HepG2 (cell line): ENCODE data around the gene MAN1A2. TPM values are rescaled to one million over a fixed set of nuclear protein-coding genes. Genes with fewer than 3 reads are reported as not detected.

Source experiments
- ATAC-seq: fragments of 200-7000 bp; cut with Tn5 transposase; 3 replicates; pipeline ENCODE4 v1.9.1; 2020; ENCODE audit warnings: mild to moderate bottlenecking, moderate library complexity
- BruUV-seq: library from RNA; stranded (reverse); fragments of 400-500 nt; replicated peaks from 2 replicates; lab custom pipeline; 2021; lab: Mats Ljungman, UMichigan
- CTCF ChIA-PET: fragments of 300-600 bp; formaldehyde crosslinking; extraction: SDS; loops from one replicate; lab custom pipeline; 2021; ENCODE audit warnings: low total read pairs, inconsistent platforms, low intra/inter-chr PET ratio; lab: Yijun Ruan, JAX
- POLR2A ChIA-PET: fragments of 350-600 bp; sonication (Branson Sonifier 250); formaldehyde crosslinking; loops from one replicate; lab custom pipeline; 2020; ENCODE audit warnings: antibody characterized with exemption, inconsistent platforms; lab: Yijun Ruan, JAX
- DNase-seq: peaks from one replicate; pipeline ENCODE4 v3.0.0-alpha.2; 2015; ENCODE audit warnings: low spot score
- FAIRE-seq: peaks from 3 replicates; lab custom pipeline; 2011; peaks lifted over from hg19 to GRCh38; lab: Jason Lieb, UNC
- H2AFZ ChIP-seq: one replicate; pipeline ENCODE4 v1.6.1; 2011; ENCODE audit warnings: low read length, inconsistent platforms
- H3K27ac ChIP-seq: fragments of 300-600 bp; 3 replicates; pipeline ENCODE4 v1.8.0; 2011; ENCODE audit warnings: mixed run types, mild to moderate bottlenecking, mixed read lengths, low read length, inconsistent platforms; ENCODE audit not compliant: insufficient read depth; ENCODE audit errors: extremely low read length
- H3K27me3 ChIP-seq, 2 experiments: fragments of 200-600 bp in 1 of 2; 2 replicates in 1 of 2; 3 replicates in 1 of 2; pipeline versions ENCODE4 v1.6.0 to v1.8.0; 2011; ENCODE audit warnings: low read length in 2 of 2, mild to moderate bottlenecking in 2 of 2, moderate library complexity in 2 of 2, inconsistent platforms in 1 of 2; ENCODE audit not compliant: insufficient read depth in 2 of 2, control insufficient read depth in 1 of 2
- H3K36me3 ChIP-seq, 2 experiments: fragments of 200-600 bp in 1 of 2; replicated peaks in 1 of 2; 2 replicates in 1 of 2; 3 replicates in 1 of 2; pipeline versions ENCODE4 v1.5.1 to v1.8.0; 2011; ENCODE audit warnings: low read length in 2 of 2, inconsistent platforms in 1 of 2; ENCODE audit not compliant: insufficient read depth in 2 of 2, control insufficient read depth in 1 of 2
- H3K4me1 ChIP-seq: 2 replicates; pipeline ENCODE4 v1.5.1; 2012; ENCODE audit warnings: low read length, inconsistent platforms; ENCODE audit not compliant: insufficient read depth
- H3K4me2 ChIP-seq: 2 replicates; pipeline ENCODE4 v1.6.0; 2011; ENCODE audit warnings: low read depth, low read length, inconsistent platforms
- H3K4me3 ChIP-seq, 3 experiments: fragments of 200-600 bp in 1 of 3; sonication (generic), shearing (Covaris generic) in 1 of 3; replicated peaks in 1 of 3; 2 replicates each; pipeline ENCODE4 v1.5.1; 2011 to 2016; ENCODE audit warnings: low read length in 3 of 3, inconsistent platforms in 2 of 3, low read depth in 2 of 3, mild to moderate bottlenecking in 2 of 3, control low read depth in 1 of 3, mixed read lengths in 1 of 3; ENCODE audit not compliant: insufficient read depth in 1 of 3
- H3K79me2 ChIP-seq: one replicate; pipeline ENCODE4 v1.6.1; 2011; ENCODE audit warnings: low read length, inconsistent platforms; ENCODE audit not compliant: insufficient read depth
- H3K9ac ChIP-seq: 2 replicates; pipeline ENCODE4 v1.6.0; 2011; ENCODE audit warnings: mild to moderate bottlenecking, low read depth, low read length, inconsistent platforms; ENCODE audit not compliant: insufficient read depth
- H3K9me3 ChIP-seq: 2 replicates; pipeline ENCODE4 v1.5.1; 2012; ENCODE audit warnings: mild to moderate bottlenecking, low read length
- H4K20me1 ChIP-seq: 2 replicates; pipeline ENCODE4 v1.6.0; 2011; ENCODE audit warnings: inconsistent platforms, mild to moderate bottlenecking, low read length, moderate library complexity; ENCODE audit not compliant: insufficient read depth
- ATRX ChIP-seq: sonication (generic); formaldehyde crosslinking; IDR thresholded peaks from 2 replicates; pipeline ENCODE4 v1.4.0; 2020; ENCODE audit warnings: missing genetic modification reagents, borderline replicate concordance
- DMAP1 ChIP-seq: IDR thresholded peaks from 2 replicates; pipeline ENCODE4 v1.6.1; 2016
- MNT ChIP-seq: fragments of 450-650 bp; IDR thresholded peaks from 2 replicates; pipeline ENCODE4 v1.6.1; 2016
- NFYC ChIP-seq: IDR thresholded peaks from 2 replicates; pipeline ENCODE4 v1.6.1; 2016; ENCODE audit warnings: missing genetic modification reagents, missing compliant biosample characterization
- RBFOX2 ChIP-seq: fragments of 200-400 bp; formaldehyde crosslinking; IDR thresholded peaks from 2 replicates; pipeline ENCODE4 v1.6.1; 2017; ENCODE audit warnings: low read depth, mild to moderate bottlenecking, low read length
- RXRA ChIP-seq: sonication (generic); formaldehyde crosslinking; IDR thresholded peaks from 2 replicates; pipeline ENCODE4 v1.5.1; 2020; ENCODE audit warnings: missing genetic modification reagents
- SIN3A ChIP-seq: IDR thresholded peaks from 2 replicates; pipeline ENCODE4 v1.6.1; 2011; ENCODE audit warnings: low read depth, mild to moderate bottlenecking, control low read depth, low read length, borderline replicate concordance
- SUZ12 ChIP-seq: fragments of 150-350 bp; IDR thresholded peaks from 2 replicates; pipeline ENCODE4 v1.6.1; 2014; ENCODE audit warnings: low read depth, low read length
- ZNF446 ChIP-seq: sonication (generic); formaldehyde crosslinking; IDR thresholded peaks from 2 replicates; pipeline ENCODE4 v1.5.0; 2020; ENCODE audit warnings: mild to moderate bottlenecking, missing genetic modification reagents
- ZNF598 ChIP-seq: sonication (generic); formaldehyde crosslinking; IDR thresholded peaks from 2 replicates; pipeline ENCODE4 v1.5.1; 2020; ENCODE audit warnings: mild to moderate bottlenecking, missing genetic modification reagents, borderline replicate concordance
- ZSCAN31 ChIP-seq: sonication (generic); formaldehyde crosslinking; IDR thresholded peaks from 2 replicates; pipeline ENCODE4 v1.5.0; 2020; ENCODE audit warnings: low read depth, mild to moderate bottlenecking, missing genetic modification reagents
- WGBS: methylation state at CpG from one replicate; pipeline ENCODE4 v1.1.6; 2017; ENCODE audit warnings: low lambda C conversion rate; 5-methylcytosine and 5-hydroxymethylcytosine counted together
- in situ Hi-C: cut with HindIII; loops from 2 replicates; pipeline ENCODE4 v1.10.0; 2017; ENCODE audit warnings: low pct_unique_long_range_greater_than_20kb; ENCODE audit not compliant: extremely low pct_ligation_motif_present
- intact Hi-C: fragments of 100-400 bp; cut with micrococcal nuclease; formaldehyde crosslinking; loops from one replicate; pipeline ENCODE4 v1.10.0; 2022; ENCODE audit not compliant: unreplicated experiment
- polyA plus RNA-seq, 8 experiments: library from polyadenylated mRNA; depleted of rRNA in 3 of 8; stranded (reverse) in 7 of 8; unstranded in 1 of 8; fragments of >200 nt; fragmentation: Illumina TruSeq in 4 of 8; extraction: Trizol in 4 of 8; gene quantifications; 2 replicates each; pipeline versions ENCODE4 v1.2.1 to v1.2.3, GENCODE V29; 2011 to 2016; ENCODE audit warnings: low read depth in 4 of 8, missing spikeins in 1 of 8, mixed read lengths in 1 of 8; ENCODE audit not compliant: insufficient read depth in 1 of 8
- total RNA-seq, 5 experiments: library from RNA; depleted of rRNA; stranded (reverse); fragments of >200 nt; fragmentation: Illumina TruSeq; extraction: Trizol; gene quantifications; 2 replicates each; pipeline ENCODE4 v1.2.3, GENCODE V29; 2016; ENCODE audit warnings: low read depth in 1 of 5
- TF ChIP-seq, protein P1 (sequence below): IDR thresholded peaks from 2 replicates; pipeline ENCODE4 v1.6.1; 2018; ENCODE audit warnings: missing genetic modification reagents, mild to moderate bottlenecking, missing compliant biosample characterization

Gene MAN1A2
- total and polyA plus RNA-seq, 2 of the 13 experiments (the other 11 are each of a cell fraction or from before 2014, with no cell fraction given) = 8.0 to 19.9 TPM

- TF ChIP-seq RXRA (CRISPR knock-in tag) (no peak), ZNF598 (CRISPR knock-in tag) (no peak)
These were observed 200.2 kb downstream of the MAN1A2 start (continued) for GRCh38 chr1:117567435-117567834.

- in situ Hi-C loops = no loop called here
- no TSS peak for BruUV-seq
- H3K4me3 ChIP-seq = no peak overlapping the region
These were observed 200.7 kb downstream of the MAN1A2 start for GRCh38 chr1:117567976-117568375.

GRCh38 chr1:117568999-117569398, 201.8 kb downstream of the MAN1A2 start:
- no peak for TF ChIP-seq NFYC (CRISPR knock-in tag)
- TF ChIP-seq ZSCAN31 (CRISPR knock-in tag) = no peak
- no peak for TF ChIP-seq MNT
- WGBS = 53% methylated on average over 6 of the region's 6 CpGs
- peaks cover 13% of the 10 kb centered on the region for H3K4me1 ChIP-seq
- ATAC-seq (no peak), DNase-seq (no peak), FAIRE-seq (no peak)
- no peak overlapping the region for H2AFZ ChIP-seq
- no peak overlapping the region for H3K27ac ChIP-seq
- CTCF ChIA-PET = no interaction called here
- POLR2A ChIA-PET = no interaction called here
- H3K27me3 ChIP-seq = peaks cover 0 to 1% of the 10 kb centered on the region in 2 experiments; a peak in 1 of 5 replicates
- H3K9ac ChIP-seq = no peak overlapping the region
- in situ Hi-C loops = no loop called here
- intact Hi-C loops = no loop called here
- H3K9me3 ChIP-seq = no peaks in the 10 kb centered on the region
- no peaks in the 10 kb centered on the region for H3K36me3 ChIP-seq
- no peaks in the 10 kb centered on the region for H3K79me2 ChIP-seq
- no peak overlapping the region for H3K4me2 ChIP-seq
- H4K20me1 ChIP-seq = no peaks in the 10 kb centered on the region
- no TSS peak for BruUV-seq
- no peak overlapping the region for H3K4me3 ChIP-seq

More at GRCh38 chr1:117567976-117568375, 200.7 kb downstream of the MAN1A2 start:
- Histone ChIP-seq H3K9ac (no peak overlapping the region), H3K9me3 (no peaks in the 10 kb centered on the region), H3K36me3 (no peaks in the 10 kb centered on the region), H3K4me2 (no peak overlapping the region), H3K4me1 (peaks cover 8% of the 10 kb centered on the region), H4K20me1 (no peaks in the 10 kb centered on the region), H3K27me3 (no peaks in the 10 kb centered on the region), H3K79me2 (no peaks in the 10 kb centered on the region), H2AFZ (no peak overlapping the region), H3K27ac (no peak overlapping the region)
- DNase-seq = no peak
- FAIRE-seq = no peak
- intact Hi-C loops = no loop called here
- ChIA-PET CTCF (no interaction called here), POLR2A (no interaction called here)
- ATAC-seq = no peak
- TF ChIP-seq RBFOX2 (no peak), ZNF446 (CRISPR knock-in tag) (no peak), SUZ12 (no peak), ATRX (no peak), DMAP1 (no peak), SIN3A (no peak)
- TF ChIP-seq, protein P1, sequence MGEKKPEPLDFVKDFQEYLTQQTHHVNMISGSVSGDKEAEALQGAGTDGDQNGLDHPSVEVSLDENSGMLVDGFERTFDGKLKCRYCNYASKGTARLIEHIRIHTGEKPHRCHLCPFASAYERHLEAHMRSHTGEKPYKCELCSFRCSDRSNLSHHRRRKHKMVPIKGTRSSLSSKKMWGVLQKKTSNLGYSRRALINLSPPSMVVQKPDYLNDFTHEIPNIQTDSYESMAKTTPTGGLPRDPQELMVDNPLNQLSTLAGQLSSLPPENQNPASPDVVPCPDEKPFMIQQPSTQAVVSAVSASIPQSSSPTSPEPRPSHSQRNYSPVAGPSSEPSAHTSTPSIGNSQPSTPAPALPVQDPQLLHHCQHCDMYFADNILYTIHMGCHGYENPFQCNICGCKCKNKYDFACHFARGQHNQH (CRISPR knock-in tag) = no peak
- WGBS = 5% methylated on average over 3 of the region's 3 CpGs
